Retina (tissue), 1 donor: Measurements from ENCODE around the gene EFL1.
"Not testable (repeated sequence)": the region's sequence is repeated elsewhere in the genome, so short reads cannot be mapped to it uniquely, and the experiment has no call there.

Source experiments
- DNase-seq: peaks from one replicate; pipeline ENCODE4 v3.0.0-alpha.2; 2016

EFL1 gene

GRCh38 chr15:82195818-82196217 lies 66.7 kb downstream of the EFL1 start:
- DNase-seq, result not testable (repeated sequence)

GRCh38 chr15:82194488-82194887 lies 68.0 kb downstream of the EFL1 start:
- not testable (repeated sequence) for DNase-seq

GRCh38 chr15:82193435-82193834 lies 69.1 kb downstream of the EFL1 start:
- not testable (repeated sequence) for DNase-seq

GRCh38 chr15:82192394-82192793 lies 70.1 kb downstream of the EFL1 start:
- DNase-seq, result not testable (repeated sequence)

- DNase-seq, result no peak
Measured at GRCh38 chr15:82186719-82187406, 75.7 kb downstream of the EFL1 start.

- no peak for DNase-seq
Measured at GRCh38 chr15:82186161-82186560, 76.4 kb downstream of the EFL1 start.

GRCh38 chr15:82184776-82185175 lies 77.8 kb downstream of the EFL1 start:
- no peak for DNase-seq

- DNase-seq, result no peak
Measured at GRCh38 chr15:82184355-82184754, 78.2 kb downstream of the EFL1 start.

GRCh38 chr15:82183121-82184031 lies 79.2 kb downstream of the EFL1 start:
- DNase-seq, result no peak

- DNase-seq, result no peak
Measured at GRCh38 chr15:82181371-82181770, 81.2 kb downstream of the EFL1 start.

GRCh38 chr15:82178061-82178460 lies 84.5 kb downstream of the EFL1 start:
- DNase-seq, result no peak

- DNase-seq, result no peak
Measured at GRCh38 chr15:82177291-82178010, 85.1 kb downstream of the EFL1 start.

- no peak for DNase-seq
Measured at GRCh38 chr15:82176542-82176941, 86.0 kb downstream of the EFL1 start.

- DNase-seq, result no peak
Measured at GRCh38 chr15:82174471-82175235, 87.9 kb downstream of the EFL1 start.

GRCh38 chr15:82173108-82173507 lies 89.4 kb downstream of the EFL1 start:
- no peak for DNase-seq

- no peak for DNase-seq
Measured at GRCh38 chr15:82172506-82172905, 90.0 kb downstream of the EFL1 start.

- DNase-seq, result no peak
Measured at GRCh38 chr15:82168757-82169156, 93.8 kb downstream of the EFL1 start.

GRCh38 chr15:82168296-82168695 lies 94.2 kb downstream of the EFL1 start:
- DNase-seq, result no peak

GRCh38 chr15:82165948-82166376 lies 96.6 kb downstream of the EFL1 start:
- DNase-seq, result no peak

GRCh38 chr15:82159922-82160321 lies 102.6 kb downstream of the EFL1 start:
- DNase-seq, result no peak

- no peak for DNase-seq
Measured at GRCh38 chr15:82158811-82159210, 103.7 kb downstream of the EFL1 start.

- DNase-seq, result no peak
Measured at GRCh38 chr15:82150645-82151044, 111.9 kb downstream of the EFL1 start.
